ENCODE measurements around the gene SRGAP1. TPM values are rescaled to one million over a fixed set of nuclear protein-coding genes. Genes with fewer than 3 reads are reported as not detected.
"Not testable (repeated sequence)": the region's sequence is repeated elsewhere in the genome, so short reads cannot be mapped to it uniquely, and the experiment has no call there.

The SRGAP1 gene
- polyA plus RNA-seq, 1 donor from 2014 or later = not detected

DNA sequence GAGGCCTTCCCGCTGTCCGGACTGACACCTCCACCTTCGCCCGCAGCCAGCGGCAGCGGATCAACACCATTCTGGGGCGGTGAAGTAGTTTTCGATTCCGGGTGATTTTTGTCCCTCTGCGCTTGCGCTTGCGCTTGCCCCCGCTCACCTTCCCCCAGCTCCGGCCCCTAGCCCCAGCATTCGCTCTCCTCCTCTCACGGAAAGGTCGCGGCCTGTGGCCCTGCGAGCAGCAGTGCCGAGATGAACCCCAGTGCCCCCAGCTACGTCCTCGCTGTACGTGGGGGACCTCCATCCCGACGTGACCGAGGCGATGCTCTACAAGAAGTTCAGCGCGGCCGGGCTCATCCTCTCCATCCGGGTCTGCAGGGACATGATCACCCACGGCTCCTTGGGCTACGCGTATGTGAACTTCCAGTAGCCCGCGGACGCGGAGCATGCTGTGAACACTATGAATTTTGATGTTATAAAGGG is 22.7 kb upstream of the SRGAP1 start:
- H3K27me3 Mint-ChIP-seq = peaks cover 10% of the 10 kb centered on the region
- peak overlapping the region in 1 of 3 donors; percentile 34 for H3K27ac Mint-ChIP-seq

GRCh38 chr12:63822352-63822751 is 22.1 kb upstream of the SRGAP1 start:
- H3K9me3 Mint-ChIP-seq = peaks cover 0 to 5% (median 0%) of the 10 kb centered on the region in 3 donors
- H3K27me3 Mint-ChIP-seq = peaks cover 10% of the 10 kb centered on the region
- H3K4me1 Mint-ChIP-seq = peaks cover 0 to 3% (median 0%) of the 10 kb centered on the region in 3 donors
- H3K36me3 Mint-ChIP-seq = peaks cover 6% of the 10 kb centered on the region
- H3K27ac Mint-ChIP-seq = no peak overlapping the region
- peak overlapping the region in 2 of 4 donors; percentile 19 to 74 for H3K4me3 Mint-ChIP-seq

More for the DNA sequence above, 22.7 kb upstream of the SRGAP1 start:
- Mint-ChIP-seq H3K4me3 (peak overlapping the region; percentile 19 to 90 (median 59)), H3K4me1 (peaks cover 0 to 3% (median 0%) of the 10 kb centered on the region in 3 donors), H3K36me3 (peaks cover 7% of the 10 kb centered on the region), H3K9me3 (peaks cover 0 to 5% (median 0%) of the 10 kb centered on the region in 3 donors)

DNA sequence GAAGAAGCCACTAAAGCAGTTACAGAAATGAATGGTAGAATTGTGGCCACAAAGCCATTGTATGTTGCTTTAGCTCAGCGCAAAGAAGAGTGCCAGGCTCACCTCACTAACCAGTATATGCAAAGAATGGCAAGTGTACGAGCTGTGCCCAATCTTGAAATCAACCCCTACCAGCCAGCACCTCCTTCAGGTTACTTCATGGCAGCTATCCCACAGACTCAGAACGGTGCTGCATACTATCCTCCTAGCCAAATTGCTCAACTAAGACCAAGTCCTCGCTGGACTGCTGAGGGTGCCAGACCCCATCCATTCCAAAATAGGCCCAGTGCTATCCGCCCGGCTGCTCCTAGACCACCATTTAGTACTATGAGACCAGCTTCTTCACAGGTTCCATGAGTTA is 21.5 kb upstream of the SRGAP1 start:
- Mint-ChIP-seq H3K27ac (no peak overlapping the region), H3K27me3 (peaks cover 10% of the 10 kb centered on the region), H3K4me3 (no peak overlapping the region), H3K9me3 (peaks cover 0 to 5% (median 0%) of the 10 kb centered on the region in 3 donors), H3K4me1 (peaks cover 0 to 3% (median 0%) of the 10 kb centered on the region in 3 donors), H3K36me3 (peaks cover 5% of the 10 kb centered on the region)

- no peak overlapping the region for H3K27ac Mint-ChIP-seq
These were observed 18.4 kb upstream of the SRGAP1 start for GRCh38 chr12:63826006-63826585.

DNA sequence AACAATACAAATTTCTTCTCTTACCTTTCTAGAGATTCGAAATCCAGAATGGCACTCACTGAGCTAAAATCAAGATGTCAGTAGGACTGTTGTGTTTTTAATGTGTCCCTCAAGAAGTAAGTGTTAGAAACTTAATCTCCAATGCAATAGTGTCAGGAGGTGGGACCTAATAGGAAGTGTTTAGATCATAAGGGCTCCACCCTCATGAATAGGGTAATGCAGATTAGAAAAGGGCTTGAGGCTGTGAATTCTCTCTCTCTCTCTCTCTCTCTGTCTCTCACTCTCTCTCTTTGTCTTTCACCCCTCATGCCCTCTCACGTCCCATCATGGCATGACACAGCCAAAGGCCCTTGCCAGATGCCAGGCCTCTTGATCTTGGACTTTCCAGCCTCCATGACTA is 15.6 kb upstream of the SRGAP1 start:
- Mint-ChIP-seq H3K4me1 (no peaks in the 10 kb centered on the region), H3K36me3 (no peaks in the 10 kb centered on the region), H3K9me3 (peaks cover 2 to 8% (median 6%) of the 10 kb centered on the region in 3 donors), H3K4me3 (no peak overlapping the region), H3K27ac (no peak overlapping the region), H3K27me3 (peaks cover 6% of the 10 kb centered on the region)

More at GRCh38 chr12:63826006-63826585, 18.4 kb upstream of the SRGAP1 start:
- Mint-ChIP-seq H3K9me3 (peaks cover 2 to 8% (median 6%) of the 10 kb centered on the region in 3 donors), H3K27me3 (peaks cover 10% of the 10 kb centered on the region), H3K4me1 (peaks cover 0 to 3% (median 0%) of the 10 kb centered on the region in 3 donors), H3K36me3 (peaks cover 1% of the 10 kb centered on the region), H3K4me3 (no peak overlapping the region)

- Mint-ChIP-seq H3K4me3 (no peak overlapping the region), H3K36me3 (no peaks in the 10 kb centered on the region), H3K27me3 (no peaks in the 10 kb centered on the region), H3K9me3 (no peaks in the 10 kb centered on the region), H3K4me1 (no peaks in the 10 kb centered on the region), H3K27ac (no peak overlapping the region)
These were observed 8.5 kb upstream of the SRGAP1 start for GRCh38 chr12:63836046-63836445.

- Mint-ChIP-seq H3K36me3 (no peaks in the 10 kb centered on the region), H3K4me3 (no peak overlapping the region), H3K9me3 (no peaks in the 10 kb centered on the region), H3K27ac (no peak overlapping the region), H3K27me3 (no peaks in the 10 kb centered on the region), H3K4me1 (no peaks in the 10 kb centered on the region)
These were observed 7.6 kb upstream of the SRGAP1 start for GRCh38 chr12:63836936-63837335.

- Mint-ChIP-seq H3K36me3 (no peaks in the 10 kb centered on the region), H3K4me3 (no peak overlapping the region), H3K27ac (no peak overlapping the region), H3K27me3 (peaks cover 2% of the 10 kb centered on the region), H3K4me1 (peaks cover 3% of the 10 kb centered on the region in 3 donors), H3K9me3 (no peaks in the 10 kb centered on the region)
These were observed 6.1 kb upstream of the SRGAP1 start for GRCh38 chr12:63838411-63838810.

DNA sequence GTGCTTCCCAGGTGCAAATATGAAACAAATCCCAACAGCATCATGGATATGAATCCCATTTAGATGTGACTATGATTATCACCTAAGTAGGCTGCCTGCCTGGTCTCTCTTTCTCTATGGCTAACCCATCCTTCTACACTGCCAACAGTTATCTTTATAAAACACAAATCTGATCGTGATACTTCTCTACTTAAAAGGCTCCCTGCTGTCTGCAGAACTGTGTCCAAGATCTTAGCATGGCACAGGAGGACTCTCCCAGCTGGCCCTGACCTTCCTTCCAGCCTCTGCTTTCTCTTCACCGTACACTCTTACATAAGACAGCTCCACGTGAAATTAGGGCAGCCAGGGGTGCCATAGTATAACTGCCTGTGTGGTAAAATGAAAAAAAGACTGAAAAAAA is 3.5 kb upstream of the SRGAP1 start:
- H3K27me3 Mint-ChIP-seq = peaks cover 10% of the 10 kb centered on the region
- peaks cover 7 to 9% (median 8%) of the 10 kb centered on the region in 3 donors for H3K4me1 Mint-ChIP-seq
- H3K4me3 Mint-ChIP-seq = peak overlapping the region in 1 of 4 donors; percentile 12
- H3K36me3 Mint-ChIP-seq = no peaks in the 10 kb centered on the region
- no peaks in the 10 kb centered on the region for H3K9me3 Mint-ChIP-seq
- H3K27ac Mint-ChIP-seq = no peak overlapping the region

DNA sequence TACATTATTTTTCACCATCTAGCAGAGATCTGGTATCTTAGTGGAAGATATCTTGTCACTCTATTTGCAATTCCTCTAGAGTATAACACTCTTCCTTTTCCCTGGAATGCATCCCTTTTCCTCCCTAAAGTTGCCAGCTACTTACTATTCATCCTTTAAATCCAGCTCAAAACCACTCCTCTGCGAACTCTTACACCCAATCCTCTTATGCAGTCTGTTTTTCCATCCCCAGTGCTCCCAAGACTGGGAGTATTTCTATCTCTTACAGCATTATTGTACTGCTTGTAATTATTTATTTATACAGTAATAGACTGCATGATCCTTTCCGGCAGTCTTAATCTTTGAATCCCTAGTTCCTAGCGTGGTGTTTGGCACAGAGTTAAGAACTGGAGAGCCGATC is 2.9 kb upstream of the SRGAP1 start:
- Mint-ChIP-seq H3K27ac (no peak overlapping the region), H3K9me3 (no peaks in the 10 kb centered on the region), H3K27me3 (peaks cover 10% of the 10 kb centered on the region), H3K36me3 (no peaks in the 10 kb centered on the region), H3K4me3 (peak overlapping the region in 2 of 4 donors; percentile 20 to 53), H3K4me1 (peaks cover 7 to 9% (median 8%) of the 10 kb centered on the region in 3 donors)

- H3K4me3 Mint-ChIP-seq = peak overlapping the region; percentile 16 to 90 (median 83)
- H3K36me3 Mint-ChIP-seq, H3K4me1 Mint-ChIP-seq, H3K9me3 Mint-ChIP-seq: not testable (repeated sequence)
- peaks cover 10% of the 10 kb centered on the region for H3K27me3 Mint-ChIP-seq
- H3K27ac Mint-ChIP-seq = peak overlapping the region in 1 of 3 donors; percentile 82
These were observed 1.8 kb upstream of the SRGAP1 start for GRCh38 chr12:63842750-63843149.

DNA sequence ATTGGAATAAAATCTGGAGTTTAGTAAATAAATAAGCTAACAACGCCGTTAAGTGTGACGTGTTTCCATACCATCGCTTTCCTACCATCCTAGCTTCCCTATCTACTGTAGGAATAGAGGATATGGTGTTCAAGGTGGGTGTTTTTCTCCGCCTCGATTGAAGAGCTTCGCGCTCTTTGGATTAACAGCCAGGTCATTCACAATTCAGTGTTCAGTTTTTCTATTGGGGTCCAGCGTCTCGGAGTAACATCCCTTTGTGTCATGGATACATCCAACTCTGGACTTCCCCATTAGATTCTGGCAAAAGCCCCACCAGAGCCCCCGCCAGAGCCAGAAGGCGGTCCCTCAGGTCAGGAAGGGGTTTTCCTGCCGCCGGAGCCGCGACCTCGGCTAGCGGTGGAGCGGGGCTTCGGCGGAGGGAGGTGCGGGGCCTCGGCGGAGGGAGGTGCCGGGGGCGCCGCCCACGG is 1.2 kb upstream of the SRGAP1 start:
- H3K27ac Mint-ChIP-seq = peak overlapping the region in 1 of 3 donors; percentile 82
- H3K4me3 Mint-ChIP-seq = peak overlapping the region; percentile 64 to 90 (median 83)
- no peaks in the 10 kb centered on the region for H3K36me3 Mint-ChIP-seq
- no peaks in the 10 kb centered on the region for H3K9me3 Mint-ChIP-seq
- H3K27me3 Mint-ChIP-seq = peaks cover 10% of the 10 kb centered on the region
- peaks cover 7 to 9% (median 8%) of the 10 kb centered on the region in 3 donors for H3K4me1 Mint-ChIP-seq

DNA sequence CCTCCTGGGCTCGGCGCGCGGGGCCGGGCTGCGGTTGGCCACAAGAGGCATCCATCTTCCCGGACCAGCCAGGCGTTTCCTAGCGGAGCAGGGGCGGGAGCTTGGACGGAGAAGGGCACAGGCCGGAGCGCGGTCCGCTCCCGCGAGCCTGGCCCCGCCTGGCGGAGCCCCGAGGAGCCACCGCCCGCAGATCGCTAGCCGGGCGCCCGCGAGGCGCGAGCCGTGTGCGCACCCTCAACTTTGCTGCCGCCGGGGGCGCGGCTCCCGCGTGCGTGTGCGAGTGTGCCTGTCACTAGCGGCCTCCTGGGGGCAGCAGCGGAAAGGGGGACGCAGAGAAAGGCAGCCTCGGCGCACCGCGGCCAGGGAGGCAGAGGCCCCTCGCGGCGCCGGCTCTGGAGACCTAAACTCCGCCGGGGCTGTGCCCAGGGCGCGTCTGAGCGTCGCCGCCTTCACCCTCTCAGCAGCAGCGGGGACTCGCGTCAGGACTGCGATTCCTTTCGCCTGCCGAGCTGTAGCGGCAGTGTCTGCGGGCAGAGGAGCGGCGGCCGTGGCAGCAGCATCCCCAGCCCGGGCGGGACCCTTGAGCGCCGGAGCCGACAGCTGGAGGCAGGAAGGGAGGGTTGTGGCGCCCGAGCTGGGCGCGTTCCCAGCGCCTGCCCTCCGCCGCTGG is 644 bp upstream of the SRGAP1 start:
- peak overlapping the region in 3 of 4 donors; percentile 35 to 68 (median 51) for H3K4me3 Mint-ChIP-seq
- no peaks in the 10 kb centered on the region for H3K36me3 Mint-ChIP-seq
- no peak overlapping the region for H3K27ac Mint-ChIP-seq
- peaks cover 7 to 9% (median 8%) of the 10 kb centered on the region in 3 donors for H3K4me1 Mint-ChIP-seq
- H3K27me3 Mint-ChIP-seq = peaks cover 10% of the 10 kb centered on the region
- H3K9me3 Mint-ChIP-seq = no peaks in the 10 kb centered on the region

DNA sequence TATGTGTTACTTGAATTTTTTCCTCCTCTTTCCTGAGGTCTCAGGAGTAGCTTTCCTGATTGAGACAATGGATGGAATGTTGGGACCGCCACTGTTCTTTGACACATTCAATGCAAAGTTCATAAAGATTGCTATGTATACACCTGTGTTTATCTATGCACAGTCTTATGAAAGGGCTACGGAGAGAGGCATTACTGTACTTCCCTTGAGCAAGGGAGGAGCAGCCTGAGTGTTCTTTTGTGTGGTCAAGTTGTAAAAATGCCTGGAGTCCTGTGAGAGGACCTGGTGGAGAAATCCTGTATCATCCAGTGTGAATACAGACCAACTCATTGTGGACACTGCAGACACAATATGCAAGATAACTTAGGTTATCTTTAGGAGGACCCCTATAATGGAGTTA is 1.2 kb downstream of the SRGAP1 start:
- no peaks in the 10 kb centered on the region for H3K36me3 Mint-ChIP-seq
- H3K4me1 Mint-ChIP-seq = peaks cover 7 to 9% (median 8%) of the 10 kb centered on the region in 3 donors
- peaks cover 10% of the 10 kb centered on the region for H3K27me3 Mint-ChIP-seq
- peak overlapping the region in 1 of 4 donors; percentile 86 for H3K4me3 Mint-ChIP-seq
- H3K9me3 Mint-ChIP-seq = no peaks in the 10 kb centered on the region
- no peak overlapping the region for H3K27ac Mint-ChIP-seq

- Mint-ChIP-seq H3K27ac (no peak overlapping the region), H3K9me3 (no peaks in the 10 kb centered on the region), H3K4me1 (peaks cover 7 to 9% (median 8%) of the 10 kb centered on the region in 3 donors), H3K4me3 (no peak overlapping the region), H3K36me3 (no peaks in the 10 kb centered on the region), H3K27me3 (peaks cover 10% of the 10 kb centered on the region)
These were observed 1.9 kb downstream of the SRGAP1 start for GRCh38 chr12:63846238-63846967.

Measured in IgD-negative memory B cell (primary cell).